Breast epithelium (tissue), 3 donors: ENCODE results near the gene THBS2.

Experiments used
- POLR2A ChIP-seq: fragments of 450-650 bp; IDR thresholded peaks from one replicate; pipeline ENCODE4 v1.6.1; 2016; ENCODE audit warnings: antibody characterized with exemption, mild to moderate bottlenecking, moderate library complexity
- POLR2AphosphoS5 ChIP-seq, 3 donors: sonication (generic); formaldehyde crosslinking; IDR thresholded peaks; one replicate each; pipeline ENCODE4 v1.6.1; 2017; ENCODE audit warnings: antibody characterized with exemption in 3 of 3
- TF ChIP-seq, protein P1 (sequence below), 3 donors: fragments of 450-650 bp; IDR thresholded peaks; one replicate each; pipeline ENCODE4 v1.5.1; 2016 to 2017; ENCODE audit warnings: antibody characterized with exemption in 3 of 3, mild to moderate bottlenecking in 3 of 3, moderate library complexity in 3 of 3

DNA sequence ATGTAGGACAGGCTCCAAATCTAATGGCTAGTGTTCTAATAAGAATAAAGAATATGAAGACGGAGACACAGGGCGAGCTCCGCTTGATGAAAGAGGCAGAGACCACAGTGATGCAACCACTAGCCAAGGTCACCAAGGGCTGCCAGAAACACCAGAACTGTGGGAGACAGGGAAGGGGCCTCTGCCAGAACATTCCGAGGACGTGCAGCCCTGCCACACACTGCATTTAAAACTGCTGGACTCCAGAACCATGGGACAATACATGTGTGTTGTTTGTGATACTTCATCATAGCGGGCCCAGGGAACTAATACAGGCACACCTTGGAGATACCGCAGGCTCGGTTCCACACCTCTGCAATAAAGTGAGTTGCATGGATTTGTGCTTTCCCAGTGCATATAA lies 2.9 kb upstream of the THBS2 start:
- TF ChIP-seq, protein P1, sequence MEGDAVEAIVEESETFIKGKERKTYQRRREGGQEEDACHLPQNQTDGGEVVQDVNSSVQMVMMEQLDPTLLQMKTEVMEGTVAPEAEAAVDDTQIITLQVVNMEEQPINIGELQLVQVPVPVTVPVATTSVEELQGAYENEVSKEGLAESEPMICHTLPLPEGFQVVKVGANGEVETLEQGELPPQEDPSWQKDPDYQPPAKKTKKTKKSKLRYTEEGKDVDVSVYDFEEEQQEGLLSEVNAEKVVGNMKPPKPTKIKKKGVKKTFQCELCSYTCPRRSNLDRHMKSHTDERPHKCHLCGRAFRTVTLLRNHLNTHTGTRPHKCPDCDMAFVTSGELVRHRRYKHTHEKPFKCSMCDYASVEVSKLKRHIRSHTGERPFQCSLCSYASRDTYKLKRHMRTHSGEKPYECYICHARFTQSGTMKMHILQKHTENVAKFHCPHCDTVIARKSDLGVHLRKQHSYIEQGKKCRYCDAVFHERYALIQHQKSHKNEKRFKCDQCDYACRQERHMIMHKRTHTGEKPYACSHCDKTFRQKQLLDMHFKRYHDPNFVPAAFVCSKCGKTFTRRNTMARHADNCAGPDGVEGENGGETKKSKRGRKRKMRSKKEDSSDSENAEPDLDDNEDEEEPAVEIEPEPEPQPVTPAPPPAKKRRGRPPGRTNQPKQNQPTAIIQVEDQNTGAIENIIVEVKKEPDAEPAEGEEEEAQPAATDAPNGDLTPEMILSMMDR (IDR thresholded peaks at IDR 0.05), result no peak
- TF ChIP-seq POLR2A (no peak), POLR2AphosphoS5 (IDR thresholded peaks at IDR 0.05) (no peak)
